CD4-positive, alpha-beta T cell treated with Interleukin-17A for 4 hours (primary cell): ENCODE results near the gene SETD1B.
"Not testable (repeated sequence)": the region's sequence is repeated elsewhere in the genome, so short reads cannot be mapped to it uniquely, and the experiment has no call there.

Source experiments
- DNase-seq: peaks from one replicate; pipeline ENCODE4 v3.0.0-alpha.2; 2020; ENCODE audit warnings: mixed read lengths

SETD1B gene

GRCh38 chr12:121858662-121859572 lies 55.1 kb downstream of the SETD1B start, which contains the start of gene HPD:
HPD (minus strand) TSS chr12:121858859; CDS start chr12:121858823, 36 bp downstream.
- no peak for DNase-seq

DNA sequence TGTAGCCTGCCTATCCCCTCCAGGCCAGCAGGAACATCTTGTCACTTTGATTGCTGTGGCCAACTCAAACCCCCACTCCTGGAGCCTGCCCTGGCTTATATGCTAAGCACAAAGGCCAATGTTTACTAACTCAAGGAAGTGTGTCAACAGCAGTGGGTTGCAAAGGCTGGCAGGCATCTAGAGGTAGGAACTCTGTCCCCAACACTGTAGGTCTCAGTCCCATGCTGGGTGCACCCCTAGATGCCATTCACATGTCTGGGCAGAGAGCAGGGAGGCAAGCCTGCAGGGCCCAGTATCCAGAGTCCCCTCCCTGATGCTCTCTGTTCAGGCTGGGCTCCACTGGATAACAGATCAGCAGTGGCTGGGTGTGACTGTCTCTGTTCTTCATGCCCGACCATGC lies 56.4 kb downstream of the SETD1B start:
- no peak for DNase-seq

GRCh38 chr12:121860699-121861098 lies 56.9 kb downstream of the SETD1B start:
- DNase-seq = not testable (repeated sequence)

GRCh38 chr12:121861636-121862254 lies 57.9 kb downstream of the SETD1B start:
- no peak for DNase-seq

DNA sequence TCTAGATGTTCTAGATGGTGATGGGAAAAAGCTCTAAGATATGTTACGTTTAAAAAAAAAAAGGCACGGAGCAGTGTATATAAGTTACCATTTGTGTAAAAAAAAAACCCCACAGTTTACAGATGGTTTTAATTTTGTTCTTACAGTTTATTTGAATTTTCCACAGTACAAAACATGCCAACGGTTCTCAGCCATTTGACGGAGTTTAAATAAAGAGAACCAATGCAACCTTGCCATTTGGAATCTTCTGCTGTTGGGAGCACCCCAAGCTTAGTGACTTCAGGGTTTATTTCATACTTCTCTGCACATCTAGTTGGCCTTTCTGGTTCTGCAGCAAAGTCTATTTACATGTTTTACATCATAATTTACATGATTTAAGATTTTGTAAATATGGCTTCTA lies 62.5 kb downstream of the SETD1B start:
- no peak for DNase-seq

DNA sequence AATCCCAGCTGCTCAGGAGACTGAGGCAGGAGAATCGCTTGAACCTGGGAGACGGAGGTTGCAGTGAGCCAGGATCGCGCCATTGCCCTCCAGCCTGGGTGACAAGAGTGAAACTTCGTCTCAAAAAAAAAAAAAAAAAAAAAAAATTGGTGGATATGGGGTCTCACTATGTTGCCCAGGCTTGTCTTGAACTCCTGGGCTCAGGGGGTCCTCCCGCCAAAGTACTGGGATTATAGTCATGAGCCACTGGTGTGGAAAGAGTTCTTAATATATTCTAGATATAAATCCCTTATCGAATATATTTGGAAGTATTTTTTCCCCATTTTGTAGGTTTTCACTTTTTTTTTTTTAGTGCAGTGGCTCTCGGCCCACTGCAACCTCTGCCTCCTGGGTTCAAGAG lies 65.4 kb downstream of the SETD1B start:
- DNase-seq = not testable (repeated sequence)

- no peak for DNase-seq
Measured at GRCh38 chr12:121871467-121871866, 67.7 kb downstream of the SETD1B start.

GRCh38 chr12:121872546-121873215 lies 68.9 kb downstream of the SETD1B start:
- DNase-seq = no peak

- no peak for DNase-seq
Measured at GRCh38 chr12:121873216-121873569, 69.4 kb downstream of the SETD1B start.

- DNase-seq = no peak
Measured at GRCh38 chr12:121874071-121874470, 70.3 kb downstream of the SETD1B start.

GRCh38 chr12:121875582-121875981 lies 71.8 kb downstream of the SETD1B start:
- no peak for DNase-seq

DNA sequence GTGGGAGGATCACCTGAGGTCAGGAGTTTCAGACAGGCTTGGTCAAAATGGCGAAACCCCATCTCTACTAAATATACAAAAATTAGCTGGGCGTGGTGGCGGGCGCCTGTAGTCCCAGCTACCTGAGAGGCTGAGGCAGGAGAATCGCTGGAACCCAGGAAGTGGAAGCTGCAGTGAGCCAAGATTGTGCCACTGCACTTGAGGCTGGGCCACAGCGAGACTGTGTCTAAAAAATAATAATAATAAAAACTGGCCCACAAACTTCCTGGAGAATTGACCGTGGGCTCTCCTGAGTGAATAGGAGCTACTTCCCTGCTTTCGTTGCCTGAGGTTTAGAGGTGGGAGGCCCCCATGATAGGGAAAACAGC lies 72.3 kb downstream of the SETD1B start:
- DNase-seq = not testable (repeated sequence)
